ENCODE data around the gene RXFP4.

Gene RXFP4

DNA sequence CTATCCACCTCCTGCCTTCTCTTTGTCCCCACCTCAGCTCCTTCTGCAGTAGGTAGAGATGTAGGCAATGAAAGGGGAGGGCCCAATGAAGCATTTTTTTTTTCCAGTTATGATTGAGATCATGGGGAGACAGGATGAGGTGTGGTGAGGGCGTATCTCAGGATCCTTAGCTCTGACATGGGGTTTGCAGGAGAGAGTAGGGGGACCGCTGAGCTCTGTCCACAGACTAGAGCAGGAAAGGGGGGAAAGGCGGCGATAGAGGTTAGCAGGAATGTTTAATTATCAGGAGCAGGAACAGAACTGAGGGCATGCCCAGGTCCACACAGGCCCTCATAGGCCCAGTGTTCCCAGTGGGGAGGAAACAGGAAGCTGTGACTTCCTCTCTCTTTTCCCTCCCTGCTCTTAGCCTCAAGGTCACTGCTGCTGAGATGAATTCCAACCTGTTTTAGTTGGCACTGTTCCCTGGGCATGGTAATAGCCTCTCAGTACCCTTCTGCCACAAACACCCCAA lies 901 bp upstream of the RXFP4 start:
- no peaks in the 10 kb centered on the region for H3K36me3 ChIP-seq (ENCODE audit: control insufficient read depth, insufficient read depth, low read length)
- H3K4me3 ChIP-seq (replicated peaks; ENCODE audit: low read depth, low read length): no peak overlapping the region
- DNase-seq (ENCODE audit: extremely low read depth, insufficient read length): no peak
- H3K27me3 ChIP-seq (replicated peaks; ENCODE audit: control insufficient read depth, insufficient read depth, low read length): no peaks in the 10 kb centered on the region
- no peak for TF ChIP-seq CTCF (IDR thresholded peaks at IDR 0.05; ENCODE audit: insufficient read depth, low read length, poor library complexity, severe bottlenecking)

DNA sequence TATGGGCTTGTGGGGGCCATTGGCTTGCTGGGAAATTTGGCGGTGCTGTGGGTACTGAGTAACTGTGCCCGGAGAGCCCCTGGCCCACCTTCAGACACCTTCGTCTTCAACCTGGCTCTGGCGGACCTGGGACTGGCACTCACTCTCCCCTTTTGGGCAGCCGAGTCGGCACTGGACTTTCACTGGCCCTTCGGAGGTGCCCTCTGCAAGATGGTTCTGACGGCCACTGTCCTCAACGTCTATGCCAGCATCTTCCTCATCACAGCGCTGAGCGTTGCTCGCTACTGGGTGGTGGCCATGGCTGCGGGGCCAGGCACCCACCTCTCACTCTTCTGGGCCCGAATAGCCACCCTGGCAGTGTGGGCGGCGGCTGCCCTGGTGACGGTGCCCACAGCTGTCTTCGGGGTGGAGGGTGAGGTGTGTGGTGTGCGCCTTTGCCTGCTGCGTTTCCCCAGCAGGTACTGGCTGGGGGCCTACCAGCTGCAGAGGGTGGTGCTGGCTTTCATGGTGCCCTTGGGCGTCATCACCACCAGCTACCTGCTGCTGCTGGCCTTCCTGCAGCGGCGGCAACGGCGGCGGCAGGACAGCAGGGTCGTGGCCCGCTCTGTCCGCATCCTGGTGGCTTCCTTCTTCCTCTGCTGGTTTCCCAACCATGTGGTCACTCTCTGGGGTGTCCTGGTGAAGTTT lies 550 bp downstream of the RXFP4 start:
- DNase-seq (ENCODE audit: extremely low read depth, insufficient read length): no peak
- TF ChIP-seq CTCF (IDR thresholded peaks at IDR 0.05; ENCODE audit: insufficient read depth, low read length, poor library complexity, severe bottlenecking): no peak
- H3K36me3 ChIP-seq (ENCODE audit: control insufficient read depth, insufficient read depth, low read length): peaks cover 1% of the 10 kb centered on the region; the same call in 1 of the 2 replicates
- no peak overlapping the region for H3K4me3 ChIP-seq (replicated peaks; ENCODE audit: low read depth, low read length)
- no peaks in the 10 kb centered on the region for H3K27me3 ChIP-seq (replicated peaks; ENCODE audit: control insufficient read depth, insufficient read depth, low read length)

DNA sequence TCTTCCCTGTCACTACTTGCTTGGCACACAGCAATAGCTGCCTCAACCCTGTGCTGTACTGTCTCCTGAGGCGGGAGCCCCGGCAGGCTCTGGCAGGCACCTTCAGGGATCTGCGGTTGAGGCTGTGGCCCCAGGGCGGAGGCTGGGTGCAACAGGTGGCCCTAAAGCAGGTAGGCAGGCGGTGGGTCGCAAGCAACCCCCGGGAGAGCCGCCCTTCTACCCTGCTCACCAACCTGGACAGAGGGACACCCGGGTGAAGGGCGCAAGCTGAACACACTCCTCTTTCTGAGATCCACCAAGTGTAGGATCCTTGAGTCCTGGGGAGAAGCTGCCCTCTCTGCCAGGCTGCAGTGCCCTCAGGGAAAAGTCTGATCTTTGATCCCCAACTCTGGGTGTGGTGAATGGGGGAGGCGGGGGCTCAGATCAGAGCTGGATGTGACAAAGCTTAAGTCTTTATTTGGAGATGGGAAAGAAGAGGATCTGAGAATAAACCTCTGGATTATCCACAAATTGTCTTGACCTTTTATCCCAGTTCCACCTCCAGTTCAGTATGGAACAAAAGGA lies 1.2 kb downstream of the RXFP4 start:
- H3K36me3 ChIP-seq (ENCODE audit: control insufficient read depth, insufficient read depth, low read length): peaks cover 5% of the 10 kb centered on the region
- TF ChIP-seq CTCF (IDR thresholded peaks at IDR 0.05; ENCODE audit: insufficient read depth, low read length, poor library complexity, severe bottlenecking): no peak
- H3K27me3 ChIP-seq (replicated peaks; ENCODE audit: control insufficient read depth, insufficient read depth, low read length): no peaks in the 10 kb centered on the region
- no peak overlapping the region for H3K4me3 ChIP-seq (replicated peaks; ENCODE audit: low read depth, low read length)
- no peak for DNase-seq (ENCODE audit: extremely low read depth, insufficient read length)

DNA sequence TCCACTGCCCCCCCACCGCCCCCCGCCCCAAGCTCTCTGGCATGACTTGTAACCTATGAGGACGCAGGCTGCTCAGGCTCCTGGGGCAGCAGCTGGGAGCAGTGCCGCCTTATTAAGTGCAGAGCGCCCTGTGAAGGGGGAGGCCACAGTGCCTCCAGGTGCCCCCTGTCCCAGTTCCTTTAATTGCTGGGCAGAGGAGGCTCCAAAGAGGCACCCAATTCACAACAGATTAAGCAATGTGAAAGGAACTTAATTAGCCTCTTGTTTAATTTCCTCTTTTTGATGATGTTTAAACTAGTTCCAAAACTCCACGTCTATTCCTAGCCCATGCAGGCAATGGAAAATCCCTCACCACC lies 3.0 kb downstream of the RXFP4 start:
- no peaks in the 10 kb centered on the region for H3K27me3 ChIP-seq (replicated peaks; ENCODE audit: control insufficient read depth, insufficient read depth, low read length)
- H3K36me3 ChIP-seq (ENCODE audit: control insufficient read depth, insufficient read depth, low read length): peaks cover 13% of the 10 kb centered on the region
- DNase-seq (ENCODE audit: extremely low read depth, insufficient read length): no peak
- TF ChIP-seq CTCF (IDR thresholded peaks at IDR 0.05; ENCODE audit: insufficient read depth, low read length, poor library complexity, severe bottlenecking): no peak
- no peak overlapping the region for H3K4me3 ChIP-seq (replicated peaks; ENCODE audit: low read depth, low read length)

DNA sequence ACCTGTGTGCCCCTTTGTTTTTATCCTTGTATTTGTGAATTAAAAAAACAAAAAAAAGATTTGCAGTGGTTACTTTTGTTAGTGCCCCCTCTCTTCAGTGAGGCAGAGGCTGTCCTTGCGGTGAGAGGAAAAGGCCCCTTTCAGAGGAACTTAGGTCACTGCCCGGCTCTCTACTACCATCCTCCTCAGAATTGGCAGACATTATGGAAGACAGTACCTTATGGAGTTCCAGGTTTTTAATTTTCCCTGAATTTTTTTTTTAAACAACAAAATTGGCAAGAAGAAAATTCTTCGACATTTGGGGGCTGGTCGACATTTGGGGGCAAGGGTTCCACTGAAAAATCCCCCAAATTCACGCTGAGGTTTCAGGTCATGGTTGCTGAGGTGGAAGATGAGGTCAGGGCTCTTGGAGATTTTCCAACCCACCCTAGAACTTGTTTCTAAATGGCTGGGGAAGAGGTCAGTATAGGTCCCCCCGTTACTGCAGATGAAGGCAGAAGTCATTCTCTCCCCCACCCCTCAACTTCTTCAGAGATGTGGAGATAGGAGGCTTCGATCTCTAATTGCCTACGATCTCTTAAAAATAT lies 5.3 kb downstream of the RXFP4 start:
- H3K27me3 ChIP-seq (replicated peaks; ENCODE audit: control insufficient read depth, insufficient read depth, low read length): no peaks in the 10 kb centered on the region
- no peak for DNase-seq (ENCODE audit: extremely low read depth, insufficient read length)
- no peak overlapping the region; the same call in 1 of the 2 replicates for H3K4me3 ChIP-seq (replicated peaks; ENCODE audit: low read depth, low read length)
- no peak for TF ChIP-seq CTCF (IDR thresholded peaks at IDR 0.05; ENCODE audit: insufficient read depth, low read length, poor library complexity, severe bottlenecking)
- peaks cover 31% of the 10 kb centered on the region for H3K36me3 ChIP-seq (ENCODE audit: control insufficient read depth, insufficient read depth, low read length)
